ENCODE data around the gene KCTD7.
"Not testable (repeated sequence)": the region's sequence is repeated elsewhere in the genome, so short reads cannot be mapped to it uniquely, and the experiment has no call there.

Gene KCTD7

DNA sequence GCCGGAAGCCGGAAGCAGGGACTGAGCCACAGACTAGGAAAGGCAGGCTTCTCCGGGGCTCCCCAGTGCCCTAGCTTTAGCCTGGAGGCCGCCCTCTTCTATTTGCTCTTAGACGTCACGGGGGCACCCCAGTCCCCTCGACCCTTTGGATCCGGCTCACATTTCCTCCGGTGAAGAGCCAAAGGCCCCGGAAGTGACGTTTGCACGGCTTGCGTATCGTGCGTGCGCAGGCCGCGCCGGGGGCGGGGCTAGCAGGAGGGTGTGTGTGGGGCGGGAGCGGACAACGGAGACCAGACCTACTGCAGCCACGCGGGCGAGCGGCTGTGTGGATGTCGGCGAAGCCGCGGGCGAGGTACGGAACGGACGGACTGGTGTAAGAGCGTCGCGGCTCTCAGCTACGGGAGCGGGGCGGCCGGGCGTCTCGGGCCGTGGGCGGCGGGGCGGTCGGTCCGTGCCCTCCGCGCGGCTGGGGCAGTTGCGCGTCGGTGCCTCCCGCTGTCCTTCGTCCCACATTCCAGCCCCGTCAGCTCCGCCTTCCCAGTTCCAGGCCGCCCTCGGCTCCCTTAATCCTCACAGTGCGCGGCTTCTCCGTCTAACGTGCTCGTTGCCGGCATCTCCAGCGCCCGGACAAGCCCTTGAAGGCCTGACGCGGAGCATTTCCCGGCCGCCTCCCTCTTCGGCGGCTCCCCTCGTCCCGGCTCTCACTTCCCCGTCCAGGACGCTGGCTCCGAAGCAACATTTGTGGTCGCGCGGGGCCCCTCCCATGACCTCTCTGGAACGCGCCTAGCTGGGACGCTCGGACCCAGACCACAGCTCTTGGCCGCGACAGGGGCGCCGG lies 25.8 kb downstream of the KCTD7 start:
- peak; percentile 98 for DNase-seq (ENCODE audit: low read depth)

DNA sequence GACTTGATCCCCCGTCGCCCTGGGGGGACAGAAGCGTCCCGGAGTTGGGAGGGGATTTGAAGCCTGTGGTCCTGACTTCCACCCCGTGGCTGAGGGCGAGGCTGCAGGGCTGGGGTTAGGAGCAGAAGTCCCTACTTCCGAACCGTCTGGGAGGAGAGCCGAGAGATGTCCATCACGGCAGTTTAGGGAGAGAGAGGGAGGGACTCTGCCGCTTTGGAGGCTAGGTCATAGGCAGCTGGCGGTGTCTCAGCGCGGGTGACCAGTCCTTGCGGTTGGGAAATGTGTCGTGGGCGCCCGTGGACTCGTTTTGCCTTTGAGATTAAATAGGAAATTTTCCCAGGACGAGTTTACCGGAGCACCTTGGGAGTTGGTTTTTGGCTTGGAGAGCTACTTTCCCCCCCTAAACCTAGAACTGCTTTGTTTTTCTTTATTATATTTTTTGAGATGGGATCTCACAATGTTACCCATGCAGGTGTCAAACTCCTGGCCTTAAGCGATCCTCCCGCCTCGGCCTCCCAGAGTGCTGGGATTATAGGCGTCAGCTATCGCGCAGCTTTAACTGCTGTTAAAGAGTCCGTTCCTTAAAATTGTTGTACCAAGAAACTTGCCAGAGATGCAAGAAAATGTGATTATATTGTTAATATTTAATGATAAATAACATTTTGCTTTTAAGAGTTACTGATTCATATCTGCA lies 26.6 kb downstream of the KCTD7 start:
- DNase-seq (ENCODE audit: low read depth) = peak; percentile 28

DNA sequence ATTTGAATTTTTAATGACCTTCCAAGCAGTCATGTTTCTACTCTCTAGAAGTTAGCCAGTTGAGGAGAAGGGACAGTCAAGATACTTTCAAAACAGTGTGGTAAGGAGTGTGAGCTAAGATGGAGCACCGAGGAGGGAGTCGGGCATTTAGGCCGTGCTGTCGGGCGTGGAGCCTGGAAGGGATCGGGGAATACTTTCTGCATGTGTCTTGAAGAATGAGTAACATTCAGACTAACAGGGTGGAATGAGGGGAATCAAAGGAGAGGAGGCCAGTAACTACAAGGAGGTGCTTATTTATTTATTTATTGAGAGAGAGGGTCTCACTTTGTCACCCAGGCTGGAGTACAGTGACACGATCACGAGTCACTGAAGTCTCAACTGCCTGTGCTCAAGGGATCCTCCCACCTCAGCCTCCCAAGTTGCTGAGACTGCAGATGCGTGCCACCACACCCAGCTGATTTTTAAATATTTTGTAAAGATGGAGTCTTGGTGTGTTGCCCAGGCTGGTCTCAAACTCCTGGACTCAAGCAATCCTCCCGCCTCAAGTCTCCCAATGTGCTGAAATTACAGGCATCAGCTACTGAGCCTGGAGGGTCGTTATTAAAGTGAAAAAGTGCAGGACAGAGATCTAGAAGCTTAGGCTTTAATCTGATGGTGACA lies 27.3 kb downstream of the KCTD7 start:
- peak; percentile 55 for DNase-seq (ENCODE audit: low read depth)

DNA sequence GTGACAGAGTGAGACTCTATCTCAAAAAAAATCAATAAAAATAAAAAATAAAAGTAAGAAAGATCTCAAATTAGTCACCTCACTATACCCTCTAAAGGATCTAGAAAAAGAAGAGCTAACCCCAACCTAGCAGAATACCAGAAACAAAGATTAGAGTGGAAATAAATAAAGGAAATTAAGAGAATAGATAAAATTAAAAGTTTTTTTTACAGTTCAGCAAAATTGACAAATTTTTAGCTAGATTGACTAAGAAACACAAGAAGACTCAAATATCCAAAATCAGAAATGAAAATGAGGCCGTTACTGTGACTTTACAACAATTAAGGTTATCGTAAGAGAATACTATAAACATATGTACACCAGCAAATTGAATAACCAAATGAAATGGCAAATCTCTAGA lies 29.1 kb downstream of the KCTD7 start:
- no peak for DNase-seq (ENCODE audit: low read depth)

DNA sequence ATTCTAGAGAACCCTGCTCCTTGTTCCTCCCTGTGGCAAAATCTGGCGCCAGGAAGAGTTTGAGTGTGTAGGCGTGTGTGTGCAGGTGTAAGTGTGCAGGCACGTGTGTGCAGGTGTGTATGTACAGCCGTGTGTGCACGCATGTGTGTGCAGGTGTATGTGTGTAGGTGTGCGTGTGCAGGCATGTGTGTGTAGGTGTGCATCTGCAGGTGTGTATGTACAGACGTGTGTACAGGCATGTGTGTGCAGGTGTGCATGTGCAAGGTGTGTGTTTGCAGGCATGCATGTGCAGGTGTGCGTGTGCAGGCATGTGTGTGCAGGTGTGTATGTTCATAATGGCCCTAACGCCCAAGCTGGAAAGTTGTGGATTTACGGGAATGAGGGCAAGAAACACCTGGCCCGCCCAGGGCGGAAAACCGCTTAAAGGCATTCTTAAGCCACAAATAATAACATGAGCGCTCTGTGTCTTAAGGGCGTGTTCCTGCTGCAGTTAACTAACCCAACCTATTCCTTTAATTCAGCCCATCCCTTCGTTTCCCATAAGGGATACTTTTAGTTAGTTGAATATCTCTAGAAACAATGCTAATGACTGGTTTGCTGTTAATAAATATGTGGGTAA lies 34.1 kb downstream of the KCTD7 start:
- no peak for DNase-seq (ENCODE audit: low read depth)

DNA sequence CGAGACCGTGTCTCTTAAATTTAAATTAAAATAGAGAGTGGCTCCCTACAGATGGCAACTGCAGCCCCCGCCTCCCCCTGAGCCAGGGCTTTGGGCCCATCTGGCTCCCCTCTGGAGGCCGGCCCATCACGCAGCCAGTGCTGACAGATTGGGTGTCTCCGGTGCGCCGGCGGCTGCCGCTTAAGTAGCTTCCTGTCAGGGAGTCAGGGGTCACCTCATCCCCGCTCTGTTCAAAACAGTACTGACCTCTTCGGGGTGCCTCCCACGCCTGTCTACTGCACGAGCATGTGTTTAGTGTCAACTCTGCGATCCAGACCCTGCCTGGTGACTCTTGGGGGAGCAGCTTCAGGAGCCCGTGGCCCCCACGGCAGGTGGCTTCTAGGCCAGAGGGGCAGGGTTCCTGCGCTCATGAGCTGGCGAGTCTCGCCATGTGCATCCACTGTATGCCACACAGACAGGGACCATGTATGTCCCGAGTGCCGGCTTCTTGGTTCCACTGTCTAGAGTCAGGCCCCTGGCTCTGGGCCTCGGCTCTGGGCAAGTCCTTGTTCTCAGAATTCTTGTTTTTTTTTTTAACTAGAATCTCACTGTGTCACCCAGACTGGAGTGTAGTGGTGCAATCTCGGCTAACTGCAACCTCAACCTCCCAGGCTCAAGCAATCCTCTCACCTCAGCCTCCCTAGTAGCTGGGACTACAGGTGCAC lies 36.1 kb downstream of the KCTD7 start:
- DNase-seq (ENCODE audit: low read depth) = no peak

DNA sequence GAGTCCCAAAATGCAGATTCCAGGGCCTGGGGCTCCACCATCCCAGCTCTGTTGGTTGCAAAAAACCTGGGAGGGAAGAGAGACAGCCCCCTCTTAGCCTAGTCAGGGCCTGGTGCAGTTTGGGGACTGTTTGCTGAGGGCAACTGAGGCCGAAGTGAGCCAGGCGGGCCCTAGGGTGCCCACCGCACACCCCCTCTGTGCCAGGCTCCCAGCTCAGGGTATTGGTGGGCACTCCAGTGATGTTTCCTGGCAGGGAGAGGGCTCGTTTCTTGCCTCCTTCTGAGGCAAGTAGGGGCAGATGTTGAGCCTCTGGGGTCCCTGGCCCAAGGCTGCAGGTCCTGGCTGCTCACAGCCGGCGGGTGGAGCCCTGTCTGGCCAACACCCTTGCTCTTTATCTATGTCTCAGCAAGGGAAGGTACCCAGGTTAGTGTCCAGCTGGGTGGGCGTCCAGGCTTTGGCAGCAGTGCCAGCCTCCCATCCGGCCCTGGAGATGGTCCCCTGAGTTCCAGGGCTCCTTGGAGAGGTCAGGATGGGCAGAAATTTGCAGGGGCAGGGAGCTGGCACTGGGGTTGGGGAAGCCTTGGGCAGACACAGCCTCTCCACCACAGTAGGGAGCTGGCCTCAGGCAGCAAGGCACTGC lies 37.8 kb downstream of the KCTD7 start:
- DNase-seq (ENCODE audit: low read depth) = no peak

DNA sequence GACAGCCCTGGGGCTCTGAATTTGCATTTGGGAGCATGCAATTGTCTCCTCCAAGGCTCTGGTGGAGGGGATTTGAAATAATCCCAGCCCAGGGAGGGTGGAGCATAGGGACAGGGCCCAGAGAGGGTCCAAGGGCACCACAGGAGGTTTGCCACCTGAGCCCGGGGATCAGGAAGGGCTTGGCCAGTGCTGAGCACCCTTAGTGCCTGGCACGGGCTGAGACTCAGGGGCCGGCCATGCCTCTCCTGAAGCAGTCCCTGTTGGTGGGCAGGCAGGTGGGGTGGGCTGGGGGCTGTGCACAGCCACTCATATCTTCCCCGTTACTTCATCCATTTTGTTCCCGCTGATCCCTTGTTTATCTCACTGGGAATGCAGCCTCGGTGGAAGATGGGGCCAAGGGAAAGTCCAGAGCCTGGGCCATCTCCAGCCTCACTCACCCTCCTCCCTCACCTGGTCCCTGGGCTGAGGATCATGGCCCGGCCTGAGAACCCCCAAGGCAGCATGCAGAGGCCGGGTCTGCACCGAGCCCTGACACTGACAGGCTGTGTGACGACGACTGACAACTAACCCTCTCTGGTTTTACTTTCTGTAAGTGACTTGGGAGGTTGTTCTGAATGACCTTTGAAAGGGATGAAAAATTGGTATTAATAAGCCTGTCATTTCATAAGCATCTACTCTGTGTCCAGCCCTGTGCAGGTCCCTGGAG lies 38.5 kb downstream of the KCTD7 start:
- no peak for DNase-seq (ENCODE audit: low read depth)

DNA sequence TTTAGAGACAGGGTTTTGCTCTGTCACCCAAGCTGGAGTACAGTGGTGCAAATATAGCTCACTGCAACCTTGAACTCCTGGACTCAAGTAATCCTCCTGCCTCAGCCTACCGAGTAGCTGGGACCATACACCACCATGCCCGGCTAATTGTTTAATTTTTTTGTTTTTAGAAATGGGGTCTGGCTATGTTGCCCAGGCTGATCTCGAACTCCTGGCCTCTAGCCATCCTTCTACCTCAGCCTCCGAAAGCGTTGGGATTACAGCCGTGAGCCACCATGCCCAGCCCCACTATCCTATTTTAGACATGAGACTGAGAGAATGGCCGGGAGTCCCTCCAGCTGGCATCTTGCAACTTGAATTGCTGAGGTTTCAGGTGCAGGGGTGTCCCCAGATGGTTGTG lies 39.4 kb downstream of the KCTD7 start:
- DNase-seq (ENCODE audit: low read depth) = no peak

DNA sequence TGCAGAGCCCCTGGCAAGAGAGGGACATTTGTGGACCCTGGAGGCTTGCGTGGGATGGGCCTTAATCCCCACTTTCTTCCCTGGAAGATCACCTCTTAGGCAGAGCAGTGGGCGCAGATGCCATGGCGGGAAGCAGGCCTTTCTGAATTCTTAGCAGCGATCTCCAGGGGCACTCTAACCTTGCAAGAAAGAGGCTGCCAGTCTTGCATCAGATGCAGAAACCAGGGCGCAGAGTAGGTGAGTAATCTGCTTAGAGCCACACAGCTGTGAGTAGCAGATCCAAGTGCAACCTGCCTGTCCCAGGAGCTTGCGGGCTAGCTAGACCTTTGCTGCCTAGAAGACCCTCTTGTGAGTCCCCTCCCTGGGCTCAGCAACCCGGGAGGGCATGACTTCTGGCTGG lies 40.0 kb downstream of the KCTD7 start:
- no peak for DNase-seq (ENCODE audit: low read depth)

DNA sequence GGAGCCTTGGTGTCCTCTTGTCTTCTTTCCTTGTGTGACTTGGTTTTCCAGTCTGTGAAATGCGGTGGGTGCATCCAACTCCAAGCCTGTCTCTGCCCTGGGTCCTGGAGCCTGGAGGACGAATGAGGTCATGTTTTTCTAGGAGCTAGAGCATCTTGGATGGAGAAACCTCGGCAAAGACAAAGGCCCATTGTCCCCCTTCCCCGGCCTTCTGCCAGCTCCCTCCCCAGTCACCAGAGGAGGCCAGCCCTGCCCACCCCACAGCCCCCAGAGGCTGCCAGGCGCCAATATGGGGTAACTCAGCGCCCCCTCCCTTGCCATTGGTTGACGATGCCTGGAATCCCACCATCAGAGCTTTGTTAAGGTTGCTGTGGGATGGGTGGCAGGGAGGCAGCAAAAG lies 40.4 kb downstream of the KCTD7 start:
- DNase-seq (ENCODE audit: low read depth) = no peak

DNA sequence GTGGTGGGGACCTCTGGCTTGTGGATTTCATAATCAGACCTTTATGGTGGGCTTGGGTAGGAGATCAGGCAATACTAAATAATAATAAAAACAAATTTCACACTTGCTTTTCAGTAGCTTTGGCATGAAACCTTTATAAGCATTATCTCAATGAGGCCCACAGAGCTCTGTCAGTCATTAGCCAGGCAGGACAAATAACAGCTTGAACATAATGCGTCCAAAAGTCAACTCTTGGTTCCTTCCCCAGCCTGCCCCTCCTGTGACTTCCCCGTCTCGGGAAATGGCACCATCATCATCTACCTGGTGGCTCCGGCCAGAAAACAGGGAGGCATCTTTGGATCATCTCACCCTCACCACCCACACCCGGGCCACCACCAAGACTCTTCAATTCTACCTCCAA lies 40.8 kb downstream of the KCTD7 start:
- no peak for DNase-seq (ENCODE audit: low read depth)

DNA sequence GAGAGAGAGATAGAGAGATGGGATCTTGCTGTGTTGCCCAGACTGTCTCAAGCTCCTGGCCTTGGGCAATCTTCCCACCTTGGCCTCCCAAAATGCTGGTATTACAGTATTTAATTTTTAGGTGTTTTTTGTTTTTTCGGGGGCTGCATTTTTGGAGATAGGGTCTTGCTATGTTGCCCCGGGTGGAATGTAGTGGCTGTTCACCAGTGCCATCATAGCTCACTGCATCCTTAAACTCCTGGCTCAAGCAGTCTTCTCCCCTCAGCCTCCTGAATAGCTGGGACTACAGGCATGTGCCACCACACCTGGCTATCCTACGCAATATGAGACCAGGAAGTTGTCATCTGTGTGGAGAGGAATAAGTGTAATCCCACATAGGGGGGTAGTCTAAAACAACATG lies 42.4 kb downstream of the KCTD7 start:
- DNase-seq (ENCODE audit: low read depth) = no peak

DNA sequence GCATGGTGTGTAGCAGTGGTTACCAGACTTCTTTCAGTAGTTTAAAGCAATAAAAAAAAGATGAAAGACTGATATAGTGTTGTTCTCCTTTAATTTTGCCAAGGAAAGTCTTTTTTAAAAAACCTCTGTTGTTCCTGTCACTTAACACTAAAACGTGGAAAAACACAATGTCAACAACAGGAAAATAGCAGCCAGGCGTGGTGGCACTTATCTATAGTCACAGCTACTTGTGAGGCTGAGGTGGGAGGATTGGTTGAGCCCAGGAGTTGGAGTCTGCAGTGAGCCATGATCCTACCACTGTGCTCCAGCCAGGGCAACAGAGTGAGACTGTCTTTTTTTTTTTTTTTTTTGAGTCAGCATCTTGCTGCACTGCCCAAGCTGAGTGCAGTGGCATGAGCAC lies 42.8 kb downstream of the KCTD7 start:
- not testable (repeated sequence) for DNase-seq (ENCODE audit: low read depth)

DNA sequence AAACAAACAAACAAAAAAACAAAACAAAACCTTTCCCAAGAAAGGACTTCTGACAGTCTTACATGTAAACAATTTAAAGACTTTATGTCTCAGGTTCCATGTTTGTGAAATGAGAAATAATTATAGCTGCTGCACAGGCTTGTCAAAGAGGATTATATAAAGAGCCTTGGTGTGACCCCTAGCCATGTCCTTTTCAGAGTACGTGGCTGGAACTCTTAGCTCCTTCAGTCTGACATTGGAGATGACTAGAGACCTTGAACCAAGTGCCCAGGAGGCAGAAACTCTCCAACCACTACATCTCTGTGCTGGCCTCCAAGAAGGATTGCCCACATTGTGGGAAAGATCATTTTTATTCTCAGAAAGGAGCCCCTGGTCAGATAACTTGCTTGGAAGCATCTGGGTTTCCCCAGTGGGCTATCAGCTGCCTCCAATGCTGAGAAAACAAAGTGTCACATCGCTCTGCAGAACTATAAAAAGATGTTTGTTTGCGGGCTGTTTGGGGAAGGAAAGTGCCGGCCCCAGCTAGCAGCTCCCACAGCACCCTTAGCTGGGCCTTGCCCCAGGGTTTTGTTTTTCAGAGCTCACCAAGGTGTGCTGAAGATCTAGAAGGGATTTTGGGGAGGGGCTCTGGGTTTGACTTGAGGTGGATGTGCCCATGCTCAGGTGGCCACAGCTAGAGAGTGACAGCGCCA lies 43.9 kb downstream of the KCTD7 start:
- not testable (repeated sequence) for DNase-seq (ENCODE audit: low read depth)

DNA sequence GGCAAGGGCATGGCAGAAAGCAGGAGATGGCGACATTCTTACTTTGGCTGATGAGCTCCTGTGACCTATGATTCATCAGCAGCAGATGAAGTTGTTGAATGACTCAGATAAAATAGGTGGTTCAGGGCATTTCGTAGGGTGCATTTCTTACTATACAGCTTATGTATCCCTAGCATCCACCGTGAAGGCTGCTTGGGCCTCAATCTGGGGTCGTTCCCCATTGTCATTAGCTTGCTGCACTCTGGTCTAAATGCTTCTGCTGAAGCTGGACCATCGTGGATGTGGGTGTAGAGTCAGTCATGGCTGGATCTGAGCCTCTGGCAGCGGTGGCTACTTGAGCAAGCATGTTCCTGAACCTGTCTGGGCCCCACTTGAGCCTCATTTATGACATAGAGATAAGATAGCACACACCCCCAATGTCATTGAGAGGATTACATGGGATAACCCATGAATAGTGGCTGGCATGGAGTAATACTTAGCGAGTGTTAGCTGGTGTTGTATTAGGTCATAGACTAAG lies 44.5 kb downstream of the KCTD7 start:
- peak; percentile 72 for DNase-seq (ENCODE audit: low read depth)

DNA sequence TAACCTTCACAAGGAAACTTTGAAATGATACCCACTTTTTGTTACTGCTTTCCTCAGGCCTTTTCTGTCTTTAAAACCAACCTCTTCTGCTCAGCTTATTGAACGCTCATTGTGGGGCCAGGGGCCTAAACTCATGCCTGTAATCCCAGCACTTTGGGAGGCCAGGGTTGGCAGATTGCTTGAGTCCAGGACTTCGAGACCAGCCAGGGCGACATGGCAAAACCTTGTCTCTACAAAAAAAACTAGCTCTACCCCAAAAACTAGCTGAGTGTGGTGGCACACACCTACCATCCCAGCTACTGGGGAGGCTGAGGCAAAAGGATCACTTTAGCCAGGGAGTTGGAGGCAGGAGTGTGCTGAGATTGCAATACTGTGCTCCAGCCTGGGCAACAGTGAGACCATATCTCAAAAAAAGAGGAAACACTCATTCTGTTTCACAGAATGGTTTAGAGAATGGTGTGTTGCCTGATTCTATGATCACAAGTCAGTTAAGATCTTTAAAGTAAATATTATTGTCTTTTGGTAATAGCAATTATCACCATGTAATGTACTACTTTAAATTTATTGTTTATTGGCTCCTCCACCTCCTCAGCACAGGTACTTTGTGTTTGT lies 51.1 kb downstream of the KCTD7 start:
- DNase-seq (ENCODE audit: low read depth) = no peak

DNA sequence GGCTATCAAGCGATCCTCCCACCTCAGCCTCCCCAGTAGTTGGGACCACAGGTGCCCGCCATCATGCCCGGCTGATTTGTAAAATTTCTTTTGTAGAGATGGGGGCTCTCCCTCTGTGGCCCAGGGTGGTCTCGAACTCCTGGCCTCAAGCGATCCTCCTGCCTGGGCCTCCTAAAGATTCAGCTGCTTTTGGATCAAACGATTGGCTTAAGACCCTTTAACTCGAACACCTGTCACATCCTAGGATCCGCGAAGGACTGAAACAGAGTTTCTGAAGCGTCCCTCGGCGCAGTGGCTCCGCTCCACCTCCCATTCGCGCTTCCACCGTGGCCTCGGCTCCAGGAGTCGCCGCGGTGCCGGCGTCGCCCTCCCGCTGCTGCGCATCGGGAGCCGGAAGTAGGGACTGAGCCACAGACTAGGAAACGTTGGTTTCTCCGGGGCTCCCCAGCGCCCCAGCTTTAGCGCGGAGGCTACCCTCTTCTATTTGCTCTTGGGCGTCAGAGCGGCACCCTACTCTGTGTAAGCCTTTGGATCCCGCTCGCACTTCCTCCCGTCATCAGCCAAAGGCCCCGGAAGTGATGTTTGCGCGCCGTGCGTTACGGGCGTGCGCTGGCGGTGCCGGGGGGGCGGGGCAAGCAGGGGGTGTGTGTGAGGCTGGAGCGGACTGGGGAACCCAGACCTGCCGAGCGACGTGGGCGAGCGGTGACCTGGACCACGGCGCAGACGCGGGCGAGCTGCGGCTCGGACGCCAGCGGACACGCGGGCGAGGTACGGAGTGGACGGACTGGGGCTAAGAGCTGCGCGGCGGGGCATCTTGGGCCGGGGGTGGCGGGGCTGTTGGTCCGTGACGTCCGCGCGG lies 53.0 kb downstream of the KCTD7 start:
- peak; percentile 92 for DNase-seq (ENCODE audit: low read depth)

Measured in amniotic epithelial cell (primary cell).